Stimulated activated CD4-positive, alpha-beta T cell treated with anti-CD3 and anti-CD28 coated beads, Interleukin-2, amount 100 ng/mL, for 4 hours (primary cell): ENCODE results near the gene CTRB1.
"Not testable (repeated sequence)": the region's sequence is repeated elsewhere in the genome, so short reads cannot be mapped to it uniquely, and the experiment has no call there.

ENCODE experiments used
- DNase-seq: peaks from one replicate; pipeline ENCODE4 v3.0.0-alpha.2; 2020; ENCODE audit warnings: low read depth

Gene CTRB1

GRCh38 chr16:75271441-75272096, 52.8 kb downstream of the CTRB1 start:
- DNase-seq = no peak

GRCh38 chr16:75272097-75272551, 53.3 kb downstream of the CTRB1 start:
- DNase-seq = no peak

GRCh38 chr16:75272629-75273028, 53.8 kb downstream of the CTRB1 start:
- not testable (repeated sequence) for DNase-seq

- no peak for DNase-seq
Observed at GRCh38 chr16:75273054-75273925, 54.5 kb downstream of the CTRB1 start.
